ENCODE data around the gene AOX1.
"Not testable (repeated sequence)": the region's sequence is repeated elsewhere in the genome, so short reads cannot be mapped to it uniquely, and the experiment has no call there.

Gene AOX1

DNA sequence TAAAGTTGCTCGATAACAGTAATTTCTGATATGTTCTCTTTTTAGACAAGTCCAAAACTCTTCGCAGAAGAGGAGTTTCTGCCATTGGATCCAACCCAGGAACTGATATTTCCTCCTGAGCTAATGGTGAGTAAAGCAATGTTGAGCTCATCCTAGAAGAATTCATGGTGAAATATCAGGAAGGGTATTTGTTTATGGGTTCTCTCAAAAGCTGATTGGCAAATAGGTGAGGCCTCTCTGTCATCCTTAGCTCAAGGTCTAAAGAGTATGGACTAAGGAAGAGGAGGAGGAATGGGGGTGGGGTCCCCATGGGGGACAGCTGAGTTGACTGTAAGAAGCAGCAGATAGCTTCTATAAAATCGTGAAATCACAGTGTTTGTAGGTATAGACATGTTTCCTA, 18.2 kb downstream of the AOX1 start:
- no peak for DNase-seq

DNA sequence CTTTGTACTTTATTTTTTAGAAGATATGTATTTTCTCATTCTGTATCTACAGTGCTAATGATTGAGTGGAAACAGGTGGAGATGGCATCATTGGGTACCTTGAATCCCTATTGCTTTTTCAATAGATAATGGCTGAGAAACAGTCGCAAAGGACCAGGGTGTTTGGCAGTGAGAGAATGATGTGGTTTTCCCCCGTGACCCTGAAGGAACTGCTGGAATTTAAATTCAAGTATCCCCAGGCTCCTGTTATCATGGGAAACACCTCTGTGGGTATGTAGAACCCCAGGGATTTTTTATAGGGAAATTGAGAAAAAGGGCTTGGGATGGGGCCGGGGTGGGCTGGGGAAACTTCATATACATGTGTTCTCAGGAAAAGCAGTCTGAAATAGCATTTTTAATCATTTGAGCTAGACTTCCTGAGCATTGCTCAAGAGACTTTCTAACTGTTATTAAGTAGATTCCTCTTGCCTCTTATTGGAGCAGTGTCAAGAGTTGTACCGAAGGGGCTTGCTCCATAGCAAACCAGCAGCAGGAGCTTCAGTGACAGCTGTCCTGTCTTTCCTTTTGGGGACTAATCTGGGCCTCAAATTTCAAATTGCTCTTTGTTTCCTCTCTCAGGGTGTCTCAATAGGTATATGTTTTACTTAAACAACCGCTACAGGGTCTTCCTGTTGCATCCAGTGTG, 18.9 kb downstream of the AOX1 start:
- no peak for DNase-seq

DNA sequence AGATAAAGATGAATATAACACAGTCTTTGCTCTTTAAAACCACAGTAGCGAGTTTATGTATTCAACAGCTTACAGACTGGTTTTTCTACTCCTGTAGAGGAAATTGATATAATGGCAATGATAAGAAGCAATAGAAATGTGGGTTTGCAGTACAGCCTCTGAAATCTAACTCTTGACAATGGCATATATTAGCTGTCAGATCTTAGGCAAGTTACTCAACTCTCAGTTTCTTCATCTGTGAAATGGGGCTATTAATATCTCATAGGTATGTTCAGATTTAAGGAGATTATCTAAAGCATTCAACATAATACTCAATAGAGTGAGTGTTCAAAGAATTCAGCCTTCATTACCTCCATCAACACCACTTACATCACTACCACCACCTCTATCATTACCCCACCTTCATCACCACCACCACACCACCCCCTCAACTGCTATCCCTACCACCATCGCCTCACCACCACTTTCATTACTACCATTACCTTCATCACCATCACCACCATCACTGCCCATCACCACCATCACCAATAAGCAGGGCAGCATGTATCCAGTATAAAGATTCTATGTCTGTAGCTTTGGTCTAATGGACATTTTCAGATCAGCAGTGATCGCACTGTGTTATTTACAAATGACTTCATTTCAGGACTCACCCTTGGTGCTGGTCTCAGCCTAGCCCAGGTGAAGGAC, 22.7 kb downstream of the AOX1 start:
- DNase-seq: no peak

DNA sequence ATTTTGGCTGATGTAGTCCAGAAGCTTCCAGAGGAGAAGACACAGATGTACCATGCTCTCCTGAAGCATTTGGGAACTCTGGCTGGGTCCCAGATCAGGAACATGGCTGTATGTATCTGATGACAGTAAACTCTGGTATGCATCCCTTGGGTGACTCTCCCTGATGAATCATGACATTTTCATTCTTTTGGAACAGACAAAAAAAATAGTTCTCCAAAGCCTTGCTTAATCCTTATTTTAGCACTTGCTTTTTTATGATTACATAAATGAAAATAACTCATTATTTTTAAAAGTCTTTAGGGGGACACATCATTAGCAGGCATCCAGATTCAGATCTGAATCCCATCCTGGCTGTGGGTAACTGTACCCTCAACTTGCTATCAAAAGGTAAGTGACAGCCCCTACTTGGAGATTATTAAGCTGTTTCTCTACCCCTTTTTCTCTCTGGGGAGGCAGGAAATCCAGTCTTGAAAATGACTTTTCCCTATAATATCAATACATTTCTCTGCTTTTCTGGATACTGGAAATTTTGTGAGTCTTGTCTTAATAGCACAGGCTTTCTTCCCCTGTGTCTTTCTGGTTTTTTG, 23.3 kb downstream of the AOX1 start:
- no peak for DNase-seq

DNA sequence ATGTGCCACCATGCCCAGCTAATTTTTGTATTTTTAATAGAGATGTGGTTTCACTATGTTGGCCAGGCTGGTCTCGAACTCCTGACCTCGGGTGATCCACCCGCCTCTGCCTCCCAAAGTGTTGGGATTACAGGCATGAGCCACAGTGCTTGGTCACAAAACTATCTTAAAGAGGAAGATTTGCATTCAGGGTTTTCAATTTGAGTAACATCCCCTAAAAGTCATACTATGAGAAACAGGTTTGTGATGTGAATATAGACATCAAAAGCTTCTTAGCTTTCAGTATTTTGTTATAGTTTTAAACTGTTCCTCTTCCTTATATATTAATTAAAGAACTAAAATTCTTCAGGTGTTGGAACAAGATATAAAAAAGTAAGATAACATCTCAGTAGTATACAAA, 24.4 kb downstream of the AOX1 start:
- DNase-seq: not testable (repeated sequence)

DNA sequence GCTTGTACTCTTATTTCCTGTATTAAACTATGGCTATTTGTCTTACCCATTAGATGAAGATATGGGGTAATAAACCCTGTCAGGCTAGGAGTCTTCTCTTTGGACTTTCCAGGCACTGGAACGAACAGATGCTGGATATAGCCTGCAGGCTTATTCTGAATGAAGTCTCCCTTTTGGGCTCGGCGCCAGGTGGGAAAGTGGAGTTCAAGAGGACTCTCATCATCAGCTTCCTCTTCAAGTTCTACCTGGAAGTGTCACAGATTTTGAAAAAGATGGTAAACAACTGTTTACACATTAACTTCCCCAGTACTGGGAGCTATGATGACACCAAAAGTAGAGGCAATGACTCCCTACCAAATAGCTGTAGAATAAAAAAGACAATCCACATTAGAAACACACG, 27.9 kb downstream of the AOX1 start:
- no peak for DNase-seq

DNA sequence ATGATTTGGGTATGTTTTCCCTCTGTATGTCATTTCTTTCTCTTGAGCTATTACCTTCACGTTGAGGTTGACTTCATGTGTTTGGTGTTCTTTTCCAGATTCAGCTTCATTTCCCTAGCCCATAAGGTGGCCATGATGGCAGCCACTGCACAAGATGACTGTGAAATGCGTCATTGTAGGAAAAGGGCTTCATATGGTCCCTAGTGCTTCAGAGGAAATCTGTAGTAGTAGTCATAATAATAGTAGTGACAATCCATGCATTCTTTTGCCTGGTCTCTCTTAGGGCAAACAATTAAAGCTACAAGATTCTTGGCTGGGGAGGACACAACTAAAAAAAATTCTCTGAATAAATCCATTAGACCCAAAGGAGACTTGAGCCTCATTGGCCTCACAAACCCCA, 28.4 kb downstream of the AOX1 start:
- DNase-seq: no peak

DNA sequence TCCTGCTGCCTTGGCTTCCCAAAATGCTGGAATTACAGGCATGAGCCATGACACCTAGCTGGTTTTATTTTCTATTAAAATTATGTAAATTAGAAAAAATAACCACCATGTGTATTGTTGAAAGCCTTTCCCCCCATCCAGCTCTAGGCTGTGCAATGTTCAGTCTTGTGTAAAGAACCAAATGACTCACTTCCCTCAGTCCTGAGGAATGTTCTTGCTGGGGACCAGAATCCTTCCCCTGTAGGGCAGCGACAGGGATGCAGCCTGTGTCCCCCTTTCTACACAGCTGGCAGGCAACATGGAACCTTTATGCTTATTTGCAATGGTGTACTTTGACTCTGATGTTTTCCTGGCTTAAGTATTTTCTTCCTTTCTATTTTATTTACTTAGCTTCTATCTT, 29.4 kb downstream of the AOX1 start:
- no peak for DNase-seq

DNA sequence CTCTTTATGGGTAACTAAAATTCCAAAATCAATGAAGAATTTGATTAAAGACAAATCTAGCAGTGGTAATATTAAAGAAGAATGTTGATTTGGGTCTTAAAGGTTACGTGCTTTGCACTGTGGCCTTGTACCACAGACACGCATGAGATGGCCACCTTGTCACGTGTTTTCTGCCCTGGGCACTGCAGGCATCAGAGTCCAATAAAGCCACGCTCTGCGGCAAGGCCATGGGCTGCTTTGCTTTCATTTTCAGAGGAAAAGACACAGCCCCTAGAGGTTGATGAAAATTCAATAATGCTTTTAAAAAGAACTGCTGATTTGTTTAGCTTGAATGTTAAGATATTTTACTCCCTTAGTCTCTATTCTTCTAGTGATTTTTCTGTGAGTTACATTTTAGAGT, 30.4 kb downstream of the AOX1 start:
- DNase-seq: no peak

DNA sequence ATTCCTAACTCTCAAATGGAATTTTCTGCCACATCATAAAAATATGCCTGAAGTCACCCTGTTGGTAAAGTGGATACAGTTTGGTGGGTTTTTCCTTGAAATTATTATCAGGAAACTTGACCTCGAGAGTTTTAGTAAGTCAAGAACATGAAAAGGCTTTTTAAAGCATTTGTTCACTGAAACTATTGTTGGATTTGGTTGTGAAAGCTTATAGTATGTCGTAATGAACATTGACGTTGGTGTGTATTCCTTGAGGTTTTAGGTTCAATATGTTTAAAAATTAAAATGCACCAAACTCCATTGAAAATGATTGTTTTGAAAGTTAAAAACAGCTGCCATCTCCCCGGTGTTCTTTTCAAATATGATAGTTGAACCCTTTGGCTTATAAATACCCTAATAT, 30.8 kb downstream of the AOX1 start:
- DNase-seq: no peak

DNA sequence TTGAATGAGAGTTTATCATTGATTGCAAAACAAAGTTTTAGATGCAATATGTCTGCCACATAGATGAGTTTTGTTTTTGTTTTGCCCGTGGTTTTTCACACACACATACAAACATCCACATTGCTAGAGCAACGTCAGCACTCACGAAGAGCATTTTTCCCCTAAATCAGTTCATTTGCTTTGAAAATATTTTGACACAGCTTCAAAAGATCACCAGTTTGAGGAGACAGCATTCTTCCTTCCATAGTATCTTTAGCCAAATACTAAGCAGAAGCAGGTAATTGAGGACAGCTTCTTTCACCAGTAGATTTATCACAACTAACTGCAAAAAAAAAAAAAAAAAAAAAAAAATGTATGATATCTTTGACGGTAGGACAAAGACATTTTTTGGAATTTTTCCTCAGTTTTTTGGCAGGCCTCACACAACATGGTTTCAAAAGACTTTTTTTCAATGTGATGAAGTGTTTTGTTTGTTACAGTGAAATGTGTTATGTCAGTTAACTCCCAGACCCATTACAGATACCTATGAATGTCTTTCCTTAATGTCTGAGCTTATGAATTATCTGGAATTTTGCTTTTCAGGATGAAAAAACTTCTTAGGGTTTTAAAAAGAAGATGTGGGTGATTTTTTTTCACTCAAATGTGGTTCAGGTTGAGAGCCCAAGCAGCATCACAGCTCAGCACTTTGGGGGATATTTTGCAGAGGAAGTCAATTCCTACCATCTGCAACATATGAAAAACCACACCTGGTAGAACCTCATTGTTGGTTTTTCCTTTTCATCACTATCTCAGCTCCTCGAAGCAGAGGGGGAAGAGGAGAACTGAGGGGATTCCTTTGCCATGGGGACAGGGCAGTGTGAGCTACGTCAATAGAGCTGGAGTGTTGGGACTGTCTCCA, 31.6 kb downstream of the AOX1 start:
- no peak for DNase-seq

DNA sequence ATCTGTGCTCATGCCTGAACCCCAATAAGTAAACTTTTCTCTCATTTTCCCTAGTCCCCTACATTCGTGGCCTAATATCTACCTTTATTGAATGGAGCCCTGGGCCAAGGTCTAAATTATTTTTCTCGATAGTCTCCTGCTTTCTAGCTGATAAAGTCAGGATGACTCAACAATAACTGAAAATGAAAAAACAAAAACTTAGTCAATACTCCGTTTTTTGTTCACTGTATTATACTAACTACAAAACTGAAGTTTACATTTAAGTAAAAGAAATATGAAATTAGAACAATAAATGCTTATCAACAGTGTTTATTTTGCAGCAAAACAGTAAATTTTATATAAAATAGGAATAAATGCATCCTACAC, 32.2 kb downstream of the AOX1 start:
- DNase-seq: no peak

DNA sequence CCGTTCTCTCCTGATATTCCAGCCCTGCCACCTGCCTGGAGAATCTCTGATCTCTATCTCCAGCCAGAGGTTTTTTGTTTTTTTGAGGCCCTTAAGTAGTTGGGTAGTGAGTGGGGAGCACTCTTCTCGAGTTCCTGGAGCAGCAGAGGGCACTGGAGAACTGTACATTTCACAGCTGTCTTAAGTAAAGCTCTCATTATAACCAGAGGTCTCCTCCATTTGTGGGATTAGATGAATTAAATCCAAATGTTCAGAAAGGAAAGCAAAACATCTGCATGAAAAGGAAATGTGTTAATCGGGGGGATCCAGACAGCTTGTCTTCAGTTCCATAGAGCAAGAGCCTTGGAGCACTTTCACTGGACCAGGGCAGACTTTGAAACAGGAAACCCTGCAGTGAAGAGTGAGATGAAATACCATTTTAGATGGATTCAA, 32.8 kb downstream of the AOX1 start:
- no peak for DNase-seq

DNA sequence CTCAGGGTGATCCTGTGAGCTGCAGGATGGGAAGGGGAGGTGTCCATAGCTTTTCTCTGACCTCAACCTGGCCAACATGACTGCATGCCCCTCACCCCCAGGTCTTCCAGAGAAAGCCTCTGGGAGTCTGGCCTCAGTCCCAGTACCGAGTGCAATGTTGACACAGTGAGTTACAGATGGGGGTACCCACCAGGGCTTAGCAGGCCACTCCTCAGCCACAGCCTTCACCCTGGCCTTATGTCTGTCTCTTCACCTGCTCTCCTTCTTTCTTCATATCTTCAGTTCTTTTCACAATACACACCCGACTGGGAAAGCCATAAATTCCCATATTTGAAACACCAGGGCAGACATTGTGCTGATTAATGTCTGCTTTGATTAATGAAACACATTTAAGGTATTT, 33.5 kb downstream of the AOX1 start:
- DNase-seq: no peak

DNA sequence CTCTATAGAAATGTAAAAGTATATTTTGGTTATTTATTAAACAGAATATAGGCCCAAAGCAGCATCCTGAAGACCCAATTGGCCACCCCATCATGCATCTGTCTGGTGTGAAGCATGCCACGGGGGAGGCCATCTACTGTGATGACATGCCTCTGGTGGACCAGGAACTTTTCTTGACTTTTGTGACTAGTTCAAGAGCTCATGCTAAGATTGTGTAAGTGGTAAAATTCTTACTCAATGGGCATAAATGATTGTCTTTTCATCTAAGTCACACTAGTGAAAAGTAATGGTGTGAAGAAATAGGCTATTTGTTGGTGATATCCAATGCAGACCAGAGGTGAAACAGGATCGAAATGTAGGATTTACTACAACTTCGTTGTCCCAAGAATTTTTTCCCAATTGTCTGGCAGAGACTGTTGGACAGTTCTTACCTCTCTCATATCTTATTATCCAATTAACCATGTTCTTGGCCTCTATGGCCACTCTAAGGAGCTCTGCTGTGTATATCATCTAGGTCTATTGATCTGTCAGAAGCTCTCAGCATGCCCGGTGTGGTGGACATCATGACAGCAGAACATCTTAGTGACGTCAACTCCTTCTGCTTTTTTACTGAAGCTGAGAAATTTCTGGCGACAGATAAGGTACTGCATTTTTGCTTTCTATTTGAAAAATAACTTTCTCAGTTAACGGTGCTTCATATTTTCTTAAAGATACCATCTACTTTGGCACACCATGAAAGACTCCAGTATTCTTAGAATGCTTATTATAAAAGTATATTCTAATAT, 35.0 kb downstream of the AOX1 start:
- no peak for DNase-seq

DNA sequence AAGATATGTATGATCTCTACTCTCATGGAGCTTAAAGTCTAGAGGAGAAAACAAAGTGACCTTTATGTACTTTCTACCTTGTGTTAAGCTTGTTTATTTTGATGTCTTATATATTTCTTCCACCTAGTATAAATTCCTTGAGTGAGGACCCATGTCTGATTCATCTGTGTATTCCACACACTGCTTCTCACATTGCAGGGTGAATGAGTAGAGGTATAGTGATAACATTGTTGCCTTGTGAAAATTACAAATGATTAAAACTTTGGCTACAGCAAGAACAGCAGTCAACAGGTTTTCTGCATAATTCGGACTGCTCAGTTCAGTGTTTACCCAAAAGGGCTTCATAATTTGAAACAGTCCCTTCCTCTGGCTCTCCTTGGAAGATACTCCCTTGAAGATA, 36.3 kb downstream of the AOX1 start:
- no peak for DNase-seq

DNA sequence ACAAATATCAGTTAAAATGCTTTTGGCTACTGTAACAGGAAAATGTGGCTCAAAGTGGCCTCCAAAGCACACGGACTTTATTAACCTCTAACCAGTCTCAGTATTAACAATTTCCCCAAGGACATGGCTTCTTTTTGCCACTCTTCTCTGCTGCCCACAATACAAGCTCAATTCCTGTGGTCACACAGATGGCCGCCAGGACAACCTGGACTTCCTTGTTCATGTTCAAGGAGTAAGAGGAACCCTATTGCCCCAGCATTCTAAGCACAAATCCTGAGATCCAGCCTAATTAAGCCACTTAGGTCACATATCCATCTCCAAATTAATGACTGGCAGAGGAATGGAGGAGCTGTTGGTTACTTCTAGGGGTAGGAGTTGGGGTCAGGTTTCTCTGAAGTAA, 38.2 kb downstream of the AOX1 start:
- DNase-seq: no peak

DNA sequence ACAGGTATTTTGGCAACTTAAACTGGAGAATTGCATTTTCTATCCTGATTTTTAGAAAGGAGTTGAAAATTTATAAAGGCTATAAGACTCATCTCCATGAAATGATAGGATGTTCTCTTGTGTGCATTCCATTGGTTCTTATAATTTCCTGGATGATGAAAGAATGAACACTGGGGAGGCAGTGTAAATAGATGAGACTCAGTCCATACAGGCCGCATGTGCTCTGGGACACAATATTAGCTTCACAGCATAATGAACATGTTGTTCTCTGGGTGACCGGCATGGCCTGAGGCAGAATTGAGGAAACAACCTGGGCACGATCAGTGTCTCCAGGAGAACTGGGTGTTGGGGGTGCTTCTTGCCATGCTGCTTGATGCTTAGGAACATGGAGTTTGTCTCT, 38.8 kb downstream of the AOX1 start:
- no peak for DNase-seq

DNA sequence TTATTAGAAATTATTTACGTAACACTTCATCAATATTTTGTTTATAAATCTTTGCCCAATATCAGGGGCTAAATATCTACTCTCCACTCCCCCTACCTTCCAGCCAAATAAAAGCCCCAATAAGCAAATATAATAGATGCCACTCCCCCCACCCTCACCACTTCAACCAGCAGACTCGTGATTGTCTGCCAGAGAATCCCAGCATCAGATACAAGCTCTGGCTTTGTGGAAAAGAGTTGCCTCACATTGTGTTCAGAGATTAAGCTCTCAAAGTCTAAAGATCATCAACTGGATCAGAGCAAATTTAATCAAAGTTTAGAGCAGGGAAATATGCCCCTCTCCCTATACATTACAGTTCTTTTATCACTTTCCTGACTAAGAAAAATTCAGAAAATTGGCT, 39.5 kb downstream of the AOX1 start:
- no peak for DNase-seq

DNA sequence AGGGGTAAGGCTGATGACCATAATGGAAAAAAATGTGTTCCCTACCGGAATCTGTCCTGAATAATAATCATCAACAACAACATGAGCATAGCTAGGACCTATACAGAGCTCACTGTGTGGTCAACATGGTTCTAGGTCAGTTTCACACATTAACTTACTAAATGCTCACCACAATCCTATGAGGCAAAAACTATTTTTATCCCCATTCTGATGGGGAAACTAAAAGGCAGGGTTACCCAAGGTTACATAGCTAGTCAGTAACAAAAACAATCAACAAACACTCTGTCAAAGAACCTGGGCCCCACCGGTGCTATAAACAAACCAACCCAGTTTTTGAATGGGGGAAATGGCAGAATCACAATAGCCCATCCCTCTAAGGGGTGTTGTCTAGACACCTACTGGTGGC, 40.1 kb downstream of the AOX1 start:
- DNase-seq: no peak

DNA sequence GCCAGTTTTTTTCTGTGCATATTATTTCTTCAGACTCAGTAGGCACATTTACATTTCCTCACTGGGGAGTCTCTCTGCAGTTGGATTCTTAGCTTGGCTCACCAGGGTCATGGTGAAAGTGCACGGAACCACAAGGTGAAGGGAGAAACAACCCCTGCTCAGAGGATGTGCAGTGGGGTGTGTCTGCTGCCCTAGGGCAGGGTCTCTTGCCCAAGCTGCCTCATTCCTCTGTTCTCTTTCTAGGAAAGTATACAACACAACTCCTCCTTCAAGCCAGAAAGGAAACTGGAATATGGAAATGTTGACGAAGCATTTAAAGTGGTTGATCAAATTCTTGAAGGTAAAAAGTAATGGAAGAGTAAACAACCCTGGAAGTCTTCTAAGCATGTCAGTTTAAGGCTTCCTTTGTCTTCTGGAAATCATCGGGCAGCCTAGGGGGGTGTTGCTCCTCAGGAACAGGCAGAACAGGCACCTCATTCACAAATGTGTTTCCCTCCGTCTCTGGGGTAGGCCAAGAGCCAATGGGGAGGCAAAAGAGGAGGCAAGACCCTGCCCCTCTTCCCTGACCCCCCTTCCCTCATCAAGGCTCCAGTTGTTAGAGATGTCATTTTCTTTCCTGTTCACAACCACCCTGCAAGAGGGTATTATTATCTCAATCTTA, 41.4 kb downstream of the AOX1 start:
- no peak for DNase-seq

DNA sequence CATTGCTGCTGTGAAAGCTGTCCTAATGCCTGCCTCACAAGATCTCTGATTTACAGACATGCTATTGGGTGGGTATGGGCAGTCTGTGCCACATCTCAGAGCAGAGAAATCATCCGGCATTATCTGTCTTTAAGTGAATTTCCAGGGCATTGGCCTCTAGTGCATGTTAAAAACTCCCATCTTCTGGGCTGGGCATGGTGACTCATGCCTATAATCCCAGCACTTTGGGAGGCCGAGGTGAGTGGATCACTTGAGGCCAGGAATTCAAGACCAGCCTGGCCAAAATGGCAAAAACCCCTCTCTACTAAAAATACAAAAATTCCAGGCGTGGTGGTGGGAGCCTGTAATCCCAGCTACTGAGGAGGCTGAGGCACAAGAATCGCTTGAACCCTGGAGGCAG, 42.6 kb downstream of the AOX1 start:
- DNase-seq: not testable (repeated sequence)

All from NCI-H1105 treated with DMSO at 0.1 percent for 48 hours (cell line).